H1 (cell line): ENCODE data around the gene PTPRE. TPM values are rescaled to one million over a fixed set of nuclear protein-coding genes. Genes with fewer than 3 reads are reported as not detected.

ENCODE experiments used
- CTCF ChIA-PET: fragments of 300-600 bp; sonication (Branson Sonifier 250); formaldehyde crosslinking; loops from one replicate; lab custom pipeline; 2021; ENCODE audit not compliant: partially characterized antibody; lab: Charles Lee
- POLR2A ChIA-PET: fragments of 300-600 bp; sonication (Branson Sonifier 250); formaldehyde crosslinking; loops from one replicate; lab custom pipeline; 2021; ENCODE audit warnings: inconsistent platforms; ENCODE audit not compliant: partially characterized antibody; lab: Charles Lee
- DNase-seq, 2 experiments: peaks; one replicate each; pipeline versions ENCODE4 v3.0.0 to v3.0.0-alpha.2; 2010 to 2022; ENCODE audit warnings: low spot score in 2 of 2, low read depth in 1 of 2, mixed read lengths in 1 of 2
- FAIRE-seq: peaks from 2 replicates; lab custom pipeline; 2011; peaks lifted over from hg19 to GRCh38; lab: Jason Lieb, UNC
- H2AFZ ChIP-seq: 2 replicates; pipeline ENCODE4 v1.8.1; 2012; ENCODE audit warnings: low read length, inconsistent platforms
- H2AK5ac ChIP-seq: 2 replicates; pipeline ENCODE4 v1.6.1; 2013; ENCODE audit warnings: low read depth, low read length
- H2BK120ac ChIP-seq: replicated peaks from 2 replicates; pipeline ENCODE3; 2013; ENCODE audit warnings: low read depth, low read length, inconsistent platforms
- H2BK12ac ChIP-seq: 2 replicates; pipeline ENCODE4 v1.6.1; 2013; ENCODE audit warnings: low read depth, low read length
- H2BK15ac ChIP-seq: 2 replicates; pipeline ENCODE4 v1.6.1; 2013; ENCODE audit warnings: low read length
- H2BK20ac ChIP-seq: 2 replicates; pipeline ENCODE4 v1.6.1; 2013; ENCODE audit warnings: low read length
- H2BK5ac ChIP-seq: 2 replicates; pipeline ENCODE4 v1.6.1; 2013; ENCODE audit warnings: low read depth, low read length
- H3K14ac ChIP-seq: 2 replicates; pipeline ENCODE4 v1.6.1; 2013; ENCODE audit warnings: inconsistent platforms; ENCODE audit not compliant: insufficient read length
- H3K18ac ChIP-seq: 2 replicates; pipeline ENCODE4 v1.6.1; 2013; ENCODE audit warnings: low read length; ENCODE audit errors: extremely low read depth
- H3K23ac ChIP-seq: 2 replicates; pipeline ENCODE4 v1.6.1; 2013; ENCODE audit warnings: inconsistent platforms; ENCODE audit not compliant: insufficient read length
- H3K23me2 ChIP-seq: 2 replicates; pipeline ENCODE4 v1.6.1; 2013; ENCODE audit warnings: low read depth, low read length
- H3K27ac ChIP-seq: 2 replicates; pipeline ENCODE4 v1.6.1; 2011; ENCODE audit warnings: low read depth, low read length, inconsistent platforms
- H3K27me3 ChIP-seq, 4 experiments: replicated peaks in 1 of 4; 1 replicate in 1 of 4; 2 replicates in 3 of 4; pipeline versions ENCODE4 v1.6.1 to v1.8.1; 2011 to 2013; ENCODE audit warnings: low read length in 3 of 4, mild to moderate bottlenecking in 3 of 4, inconsistent platforms in 2 of 4, mixed read lengths in 2 of 4, moderate library complexity in 1 of 4; ENCODE audit not compliant: control insufficient read depth in 3 of 4, insufficient read depth in 3 of 4; ENCODE audit errors: extremely low read depth in 1 of 4
- H3K36me3 ChIP-seq, 4 experiments: 2 replicates each; pipeline versions ENCODE4 v1.6.1 to v1.8.1; 2011 to 2013; ENCODE audit warnings: mild to moderate bottlenecking in 4 of 4, low read length in 3 of 4, moderate library complexity in 2 of 4, control low read depth in 1 of 4, inconsistent platforms in 1 of 4; ENCODE audit not compliant: insufficient read depth in 4 of 4, control insufficient read depth in 2 of 4
- H3K4ac ChIP-seq: replicated peaks from 2 replicates; pipeline ENCODE3; 2013; ENCODE audit warnings: low read length, low read depth, mixed read lengths, inconsistent platforms; ENCODE audit not compliant: insufficient read length
- H3K4me1 ChIP-seq, 4 experiments: replicated peaks in 1 of 4; 1 replicate in 1 of 4; 2 replicates in 3 of 4; pipeline versions ENCODE4 v1.6.1 to v1.8.1; 2011 to 2013; ENCODE audit warnings: low read length in 3 of 4, inconsistent platforms in 2 of 4, mixed read lengths in 1 of 4; ENCODE audit not compliant: insufficient read depth in 4 of 4, control insufficient read depth in 3 of 4
- H3K4me2 ChIP-seq, 2 experiments: 2 replicates each; pipeline versions ENCODE4 v1.6.1 to v1.8.1; 2011 to 2013; ENCODE audit warnings: low read depth in 2 of 2, low read length in 2 of 2, control low read depth in 1 of 2, inconsistent platforms in 1 of 2, mild to moderate bottlenecking in 1 of 2; ENCODE audit not compliant: insufficient read depth in 1 of 2
- H3K4me3 ChIP-seq, 4 experiments: fragments of 200-600, 300-600 bp in 1 of 4; sonication (generic), shearing (Covaris generic), sonication (Bioruptor Twin) in 1 of 4; 2 replicates each; pipeline versions ENCODE4 v1.5.1 to v1.8.1; 2011 to 2016; ENCODE audit warnings: low read length in 4 of 4, low read depth in 3 of 4, control low read depth in 2 of 4, inconsistent platforms in 2 of 4, mild to moderate bottlenecking in 2 of 4, mixed read lengths in 1 of 4, moderate library complexity in 1 of 4; ENCODE audit not compliant: insufficient read depth in 2 of 4; ENCODE audit errors: extremely low read depth in 1 of 4
- H3K56ac ChIP-seq: replicated peaks from 2 replicates; pipeline ENCODE3; 2013; ENCODE audit warnings: low read depth, mild to moderate bottlenecking, mixed read lengths, low read length, inconsistent platforms; ENCODE audit not compliant: insufficient read length
- H3K79me1 ChIP-seq: 2 replicates; pipeline ENCODE4 v1.6.1; 2013; ENCODE audit warnings: low read depth, low read length, control low read depth
- H3K79me2 ChIP-seq, 2 experiments: 2 replicates each; pipeline versions ENCODE4 v1.6.1 to v1.8.1; 2012 to 2013; ENCODE audit warnings: low read length in 2 of 2, mild to moderate bottlenecking in 2 of 2, inconsistent platforms in 1 of 2; ENCODE audit not compliant: insufficient read depth in 2 of 2, control insufficient read depth in 1 of 2
- H3K9ac ChIP-seq, 4 experiments: replicated peaks in 1 of 4; 1 replicate in 1 of 4; 2 replicates in 3 of 4; pipeline versions ENCODE4 v1.6.1 to v1.8.1; 2011 to 2013; ENCODE audit warnings: low read depth in 3 of 4, low read length in 3 of 4, control low read depth in 2 of 4, mild to moderate bottlenecking in 2 of 4, moderate library complexity in 2 of 4, inconsistent platforms in 1 of 4; ENCODE audit errors: extremely low read depth in 1 of 4
- H3K9me3 ChIP-seq, 2 experiments: 2 replicates each; pipeline versions ENCODE4 v1.6.1 to v1.8.1; 2012 to 2013; ENCODE audit warnings: mild to moderate bottlenecking in 2 of 2, moderate library complexity in 2 of 2, control low read depth in 1 of 2, inconsistent platforms in 1 of 2, low read depth in 1 of 2, low read length in 1 of 2, mixed read lengths in 1 of 2; ENCODE audit not compliant: insufficient read depth in 2 of 2
- H4K20me1 ChIP-seq, 2 experiments: replicated peaks in 1 of 2; 2 replicates each; pipeline versions ENCODE3 to v1.8.1; 2011 to 2013; ENCODE audit warnings: inconsistent platforms in 2 of 2, low read length in 2 of 2, mild to moderate bottlenecking in 1 of 2; ENCODE audit not compliant: insufficient read depth in 2 of 2, control insufficient read depth in 1 of 2
- H4K5ac ChIP-seq: 2 replicates; pipeline ENCODE4 v1.6.1; 2013; ENCODE audit warnings: low read length, low read depth, mixed read lengths, inconsistent platforms; ENCODE audit not compliant: insufficient read length
- H4K8ac ChIP-seq: 2 replicates; pipeline ENCODE4 v1.8.0; 2013; ENCODE audit warnings: mild to moderate bottlenecking, moderate library complexity, low read length, inconsistent platforms; ENCODE audit not compliant: insufficient read depth; ENCODE audit errors: extremely low read depth
- H4K91ac ChIP-seq: replicated peaks from 2 replicates; pipeline ENCODE3; 2013; ENCODE audit warnings: low read length, mixed read lengths, inconsistent platforms; ENCODE audit not compliant: insufficient read length
- CBX5 ChIP-seq: fragments of 300-800, 300-1000 bp; sonication (generic); IDR thresholded peaks from 2 replicates; pipeline ENCODE4 v1.7.1; 2016; ENCODE audit warnings: antibody characterized with exemption, low read length, low read depth
- GTF2F1 ChIP-seq: IDR thresholded peaks from 2 replicates; pipeline ENCODE4 v1.6.1; 2012; ENCODE audit warnings: low read depth, low read length, improper control_type of control experiment, borderline replicate concordance
- HDAC2 ChIP-seq, 2 experiments: fragments of 300-600 bp in 1 of 2; sonication (generic) in 1 of 2; IDR thresholded peaks; 2 replicates each; pipeline ENCODE4 v1.6.1; 2011 to 2012; ENCODE audit warnings: low read depth in 2 of 2, low read length in 2 of 2, mild to moderate bottlenecking in 2 of 2, moderate library complexity in 2 of 2, borderline replicate concordance in 1 of 2, inconsistent platforms in 1 of 2
- JUND ChIP-seq: IDR thresholded peaks from 2 replicates; pipeline ENCODE4 v1.6.1; 2011; ENCODE audit warnings: mild to moderate bottlenecking, improper control_type of control experiment, low read length
- PHF8 ChIP-seq: fragments of 200-600 bp; sonication (generic); conservative IDR thresholded peaks from 2 replicates; pipeline ENCODE4 v1.7.1; 2012; ENCODE audit warnings: low read depth, mild to moderate bottlenecking, inconsistent platforms, low read length, moderate library complexity
- RAD21 ChIP-seq, 2 experiments: IDR thresholded peaks in 1 of 2; conservative IDR thresholded peaks in 1 of 2; 2 replicates each; pipeline ENCODE4 v1.6.1; 2011; ENCODE audit warnings: low read depth in 2 of 2, low read length in 2 of 2, improper control_type of control experiment in 1 of 2, inconsistent platforms in 1 of 2, mild to moderate bottlenecking in 1 of 2, moderate library complexity in 1 of 2
- RFX5 ChIP-seq: IDR thresholded peaks from 2 replicates; pipeline ENCODE4 v1.6.1; 2011; ENCODE audit warnings: low read depth, low read length, improper control_type of control experiment, borderline replicate concordance
- RXRA ChIP-seq: IDR thresholded peaks from 2 replicates; pipeline ENCODE4 v1.6.1; 2011; ENCODE audit warnings: low read depth, mild to moderate bottlenecking, low read length, moderate library complexity; ENCODE audit not compliant: insufficient read depth
- SUZ12 ChIP-seq: fragments of 200-600 bp; sonication (generic); IDR thresholded peaks from 2 replicates; pipeline ENCODE4 v1.6.1; 2012; ENCODE audit warnings: mild to moderate bottlenecking, inconsistent platforms, low read length, moderate library complexity, mixed read lengths
- TCF12 ChIP-seq: IDR thresholded peaks from 2 replicates; pipeline ENCODE4 v1.6.1; 2011; ENCODE audit warnings: low read depth, mild to moderate bottlenecking, low read length
- YY1 ChIP-seq: IDR thresholded peaks from 2 replicates; pipeline ENCODE4 v1.6.1; 2011; ENCODE audit warnings: low read depth, mild to moderate bottlenecking, low read length
- WGBS, 2 experiments: shearing (Covaris generic) in 1 of 2; methylation state at CpG; one replicate each; pipeline versions ENCODE4 v1.1.6 to v1.1.7; 2013 to 2015; ENCODE audit warnings: low lambda C conversion rate in 2 of 2, mixed read lengths in 2 of 2, inconsistent platforms in 1 of 2, low coverage in 1 of 2, missing lambda C conversion rate in 1 of 2; ENCODE audit not compliant: insufficient replicate concordance in 2 of 2, insufficient coverage in 1 of 2, insufficient read length in 1 of 2; ENCODE audit errors: extremely low coverage in 1 of 2, missing lambda C conversion rate in 1 of 2; 5-methylcytosine and 5-hydroxymethylcytosine counted together
- polyA plus RNA-seq, 7 experiments: library from polyadenylated mRNA; depleted of rRNA in 3 of 7; stranded (reverse) in 5 of 7; unstranded in 2 of 7; fragments of >200 nt in 5 of 7; fragments of 200-250 nt in 2 of 7; gene quantifications; 1 replicate in 5 of 7; 2 replicates in 1 of 7; 4 replicates in 1 of 7; pipeline versions ENCODE4 v1.2.1 to v1.2.3, GENCODE V29; 2011 to 2013; ENCODE audit warnings: missing spikeins in 2 of 7, mixed read lengths in 2 of 7
- total RNA-seq: library from RNA; stranded (reverse); fragmentation: NEBNext Ultra II Directional; extraction: Animal tissue kit (Norgen Biotek cat#: 25700); gene quantifications from 2 replicates; pipeline ENCODE4 v1.2.1, GENCODE V29; 2021
- TF ChIP-seq, protein P1 (sequence below): IDR thresholded peaks from 2 replicates; pipeline ENCODE4 v1.6.1; 2011; ENCODE audit warnings: low read length, improper control_type of control experiment

Gene PTPRE
- total and polyA plus RNA-seq, 2 of the 8 experiments (the other 6 are each of a cell fraction or from before 2014, with no cell fraction given): 0.33 to 0.54 TPM

DNA sequence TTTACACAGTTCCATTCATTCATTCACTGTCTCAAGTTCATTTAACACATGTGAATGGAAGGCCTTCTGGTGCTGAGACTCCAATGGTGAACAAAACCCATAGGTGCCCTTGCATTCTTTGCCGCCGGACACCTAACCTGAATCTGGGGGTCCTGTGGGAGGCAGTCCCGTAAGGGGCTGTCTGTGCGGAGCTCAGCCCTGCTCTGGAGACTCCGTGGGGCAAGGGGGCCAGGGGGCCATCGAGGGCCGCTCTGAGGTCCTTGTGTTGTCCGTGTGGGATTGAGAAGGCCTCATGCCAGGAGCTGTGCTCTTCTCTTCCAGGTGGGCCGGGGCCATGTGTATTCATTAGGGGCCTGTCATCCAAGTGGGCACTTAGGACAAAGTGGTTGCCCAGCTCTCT is 15.3 kb downstream of the PTPRE start:
- Histone ChIP-seq H3K56ac (no peak overlapping the region), H3K4ac (no peak overlapping the region), H2BK120ac (no peak overlapping the region), H4K91ac (no peak overlapping the region), H3K4me3 (no peak overlapping the region), H4K8ac (no peak overlapping the region), H3K36me3 (no peaks in the 10 kb centered on the region), H2BK12ac (no peak overlapping the region), H3K18ac (no peak overlapping the region), H2BK20ac (no peak overlapping the region), H4K20me1 (no peaks in the 10 kb centered on the region), H2AK5ac (no peak overlapping the region), H3K9me3 (no peaks in the 10 kb centered on the region), H3K27ac (no peak overlapping the region), H2BK5ac (no peak overlapping the region), H2AFZ (no peak overlapping the region), H3K4me1 (no peaks in the 10 kb centered on the region), H3K23me2 (no peaks in the 10 kb centered on the region), H3K27me3 (no peaks in the 10 kb centered on the region), H3K79me2 (no peaks in the 10 kb centered on the region), H2BK15ac (no peak overlapping the region), H3K9ac (no peak overlapping the region), H3K14ac (no peak overlapping the region), H4K5ac (no peak overlapping the region), H3K23ac (no peak overlapping the region), H3K4me2 (no peak overlapping the region), H3K79me1 (no peaks in the 10 kb centered on the region)
- ChIA-PET POLR2A (no interaction called here), CTCF (interaction anchor here (0.6 to 3.8 kb wide), 9 partner anchors 9 to 89 kb away, joined by 3 to 17 read pairs (median 5); partner anchors contain the start of gene PTPRE)
- FAIRE-seq (no peak), DNase-seq (no peak)
- WGBS, 2 experiments: 84% methylated on average over 9 of the region's 9 CpGs; no CpG with 5 or more reads in 1 of the 2 experiments
- TF ChIP-seq RXRA: no peak
- TF ChIP-seq SUZ12: no peak
- TF ChIP-seq RFX5: no peak
- no peak for TF ChIP-seq YY1
- no peak for TF ChIP-seq HDAC2 (IDR thresholded peaks at IDR 0.05; ENCODE audit: borderline replicate concordance in 1 of 2, low read depth in 2 of 2, low read length in 2 of 2)
- TF ChIP-seq PHF8: no peak
- TF ChIP-seq, protein P1, sequence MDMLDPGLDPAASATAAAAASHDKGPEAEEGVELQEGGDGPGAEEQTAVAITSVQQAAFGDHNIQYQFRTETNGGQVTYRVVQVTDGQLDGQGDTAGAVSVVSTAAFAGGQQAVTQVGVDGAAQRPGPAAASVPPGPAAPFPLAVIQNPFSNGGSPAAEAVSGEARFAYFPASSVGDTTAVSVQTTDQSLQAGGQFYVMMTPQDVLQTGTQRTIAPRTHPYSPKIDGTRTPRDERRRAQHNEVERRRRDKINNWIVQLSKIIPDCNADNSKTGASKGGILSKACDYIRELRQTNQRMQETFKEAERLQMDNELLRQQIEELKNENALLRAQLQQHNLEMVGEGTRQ: no peak
- no peak for TF ChIP-seq TCF12
- no peak for TF ChIP-seq CBX5
- no peak for TF ChIP-seq RAD21 (IDR thresholded peaks at IDR 0.05 in 1 of 2, conservative IDR thresholded peaks at IDR 0.05 in 1 of 2; ENCODE audit: low read depth in 2 of 2, low read length in 2 of 2)
- TF ChIP-seq JUND: no peak
- no peak for TF ChIP-seq GTF2F1
